ENCODE data around the gene FBP1. TPM values are rescaled to one million over a fixed set of nuclear protein-coding genes. Genes with fewer than 3 reads are reported as not detected.
A peak's percentile ranks its signal among the peaks of the same experiment; 100 is the strongest.

Gene FBP1
- total and polyA plus RNA-seq, 5 donors = 1.9 to 3.8 (median 2.8) TPM

DNA sequence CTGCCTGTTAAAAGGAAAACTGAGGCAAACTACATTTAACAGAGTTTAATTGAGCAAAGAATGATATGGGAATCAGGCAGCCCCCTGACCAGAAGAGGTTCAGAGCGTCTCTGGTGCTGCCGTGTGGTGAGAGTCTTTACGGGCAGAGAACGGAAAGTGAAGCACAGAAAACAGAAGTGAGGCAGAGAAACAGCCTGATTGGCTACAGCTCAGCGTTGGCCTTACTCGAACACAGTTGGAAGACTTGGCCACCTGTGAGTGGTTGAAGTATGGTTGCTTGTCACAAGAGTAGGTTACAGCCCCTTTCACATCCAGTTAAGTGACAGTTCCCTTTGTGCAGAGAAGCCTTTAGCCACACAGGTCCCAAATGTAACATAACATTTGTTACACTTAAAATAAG lies 16.9 kb upstream of the FBP1 start:
- H3K4me1 ChIP-seq (ENCODE audit: control insufficient read depth, insufficient read depth, low read length) = no peaks in the 10 kb centered on the region
- ATAC-seq (peak in 1 of 2 donors; percentile 41), DNase-seq (no peak)
- H3K4me3 ChIP-seq (ENCODE audit: low read length) = no peak overlapping the region
- H3K9me3 ChIP-seq (ENCODE audit: control insufficient read depth, low read length) = no peaks in the 10 kb centered on the region
- WGBS = 15% methylated on average over 6 of the region's 6 CpGs
- H3K27me3 ChIP-seq (ENCODE audit: control insufficient read depth, insufficient read depth) = no peaks in the 10 kb centered on the region
- no peak overlapping the region for H3K27ac ChIP-seq (ENCODE audit: low read length)
- intact Hi-C loops (cut with DNase I) = no loop called here

DNA sequence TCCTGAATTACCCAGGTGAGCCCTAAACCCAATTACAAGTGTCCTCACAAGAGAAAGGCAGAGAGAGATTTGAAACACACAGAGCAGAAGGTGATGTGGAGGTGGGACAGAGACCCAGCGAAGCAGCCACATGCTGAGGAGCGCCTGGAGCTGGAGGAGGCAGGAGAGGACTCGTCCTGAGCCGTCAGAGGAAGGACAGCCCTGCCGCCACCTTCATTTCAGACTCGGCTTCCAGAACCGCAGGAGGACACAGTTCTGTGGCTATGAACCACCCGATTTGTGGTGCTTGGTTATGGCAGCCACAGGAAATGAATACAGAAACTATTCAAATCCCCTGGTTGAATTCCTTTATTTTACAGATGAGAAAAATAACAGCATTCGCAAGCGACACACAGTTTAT lies 16.4 kb upstream of the FBP1 start:
- no peak overlapping the region for H3K27ac ChIP-seq (ENCODE audit: low read length)

DNA sequence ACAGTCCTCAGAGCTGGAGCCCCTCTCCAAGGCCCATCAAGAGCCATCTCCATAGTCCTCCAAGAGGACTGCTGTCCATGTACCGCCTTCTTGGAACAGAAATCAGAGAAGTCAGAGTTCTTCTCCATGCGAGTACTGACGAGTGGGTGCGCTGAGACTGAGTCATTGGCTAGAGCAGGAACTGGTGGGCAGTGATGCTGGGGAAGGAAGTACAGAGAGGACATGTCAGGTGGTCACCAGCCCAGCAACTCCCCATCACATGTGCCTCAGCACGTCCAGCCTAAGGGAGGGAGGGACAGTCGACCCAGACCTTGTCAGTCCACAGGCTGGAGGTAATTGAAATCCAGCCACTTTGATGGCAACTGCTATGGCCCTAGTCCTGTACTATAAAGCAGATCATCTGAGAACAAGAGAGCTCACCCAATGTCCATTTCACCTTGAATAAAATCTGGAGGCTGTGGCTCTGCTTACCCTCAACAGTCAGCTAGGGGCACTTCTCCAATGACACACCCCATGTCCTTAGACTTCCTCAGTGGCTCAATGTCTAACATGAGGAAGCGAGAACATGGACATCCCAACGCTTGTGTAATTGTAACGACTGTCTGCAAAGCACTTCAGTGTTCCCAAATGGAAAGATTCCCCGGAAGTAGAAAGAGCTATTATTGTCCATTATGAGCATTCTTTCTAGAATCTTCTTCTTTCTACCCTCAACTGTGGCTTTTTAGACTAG lies 15.0 kb upstream of the FBP1 start:
- Histone ChIP-seq H3K27ac (ENCODE audit: low read length) (no peak overlapping the region), H3K4me1 (ENCODE audit: control insufficient read depth, insufficient read depth, low read length) (no peaks in the 10 kb centered on the region), H3K27me3 (ENCODE audit: control insufficient read depth, insufficient read depth) (no peaks in the 10 kb centered on the region), H3K4me3 (ENCODE audit: low read length) (no peak overlapping the region), H3K9me3 (ENCODE audit: control insufficient read depth, low read length) (no peaks in the 10 kb centered on the region)
- ATAC-seq (peak; percentile 56 to 61), DNase-seq (no peak)
- intact Hi-C loops (cut with DNase I) = no loop called here
- WGBS = 78% methylated on average over 10 of the region's 10 CpGs

More for the DNA sequence above, 16.4 kb upstream of the FBP1 start:
- no peaks in the 10 kb centered on the region for H3K27me3 ChIP-seq (ENCODE audit: control insufficient read depth, insufficient read depth)
- DNase-seq (no peak), ATAC-seq (no peak)
- intact Hi-C loops (cut with DNase I) = no loop called here
- no peaks in the 10 kb centered on the region for H3K4me1 ChIP-seq (ENCODE audit: control insufficient read depth, insufficient read depth, low read length)
- H3K9me3 ChIP-seq (ENCODE audit: control insufficient read depth, low read length) = no peaks in the 10 kb centered on the region
- WGBS = 77% methylated on average over 10 of the region's 10 CpGs
- no peak overlapping the region for H3K4me3 ChIP-seq (ENCODE audit: low read length)

DNA sequence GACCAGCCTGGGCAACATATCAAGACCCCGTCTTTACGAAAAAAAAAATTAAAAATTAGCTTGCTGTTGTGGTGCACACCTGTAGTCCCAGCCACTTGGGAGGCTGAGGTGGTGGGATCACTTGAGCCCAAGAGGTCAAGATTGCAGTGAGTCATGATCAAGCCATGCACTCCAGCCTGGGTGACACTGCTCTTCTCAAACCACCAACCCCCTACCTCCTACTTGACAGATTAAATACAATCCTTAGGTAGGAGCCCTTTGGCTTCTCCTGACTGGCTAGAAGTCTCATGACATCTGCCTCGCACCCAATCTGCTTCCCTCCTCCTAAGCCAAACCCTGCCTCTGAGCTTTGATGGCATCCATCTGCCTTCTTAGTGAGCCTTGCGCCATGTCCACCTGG lies 11.6 kb upstream of the FBP1 start:
- ATAC-seq = no peak
- WGBS = 97% methylated on average over 4 of the region's 4 CpGs
- Histone ChIP-seq H3K27ac (ENCODE audit: low read length) (no peak overlapping the region), H3K27me3 (ENCODE audit: control insufficient read depth, insufficient read depth) (no peaks in the 10 kb centered on the region), H3K9me3 (ENCODE audit: control insufficient read depth, low read length) (no peaks in the 10 kb centered on the region), H3K4me1 (ENCODE audit: control insufficient read depth, insufficient read depth, low read length) (no peaks in the 10 kb centered on the region), H3K4me3 (ENCODE audit: low read length) (no peak overlapping the region)
- intact Hi-C loops (cut with DNase I) = no loop called here
- no peak for DNase-seq

DNA sequence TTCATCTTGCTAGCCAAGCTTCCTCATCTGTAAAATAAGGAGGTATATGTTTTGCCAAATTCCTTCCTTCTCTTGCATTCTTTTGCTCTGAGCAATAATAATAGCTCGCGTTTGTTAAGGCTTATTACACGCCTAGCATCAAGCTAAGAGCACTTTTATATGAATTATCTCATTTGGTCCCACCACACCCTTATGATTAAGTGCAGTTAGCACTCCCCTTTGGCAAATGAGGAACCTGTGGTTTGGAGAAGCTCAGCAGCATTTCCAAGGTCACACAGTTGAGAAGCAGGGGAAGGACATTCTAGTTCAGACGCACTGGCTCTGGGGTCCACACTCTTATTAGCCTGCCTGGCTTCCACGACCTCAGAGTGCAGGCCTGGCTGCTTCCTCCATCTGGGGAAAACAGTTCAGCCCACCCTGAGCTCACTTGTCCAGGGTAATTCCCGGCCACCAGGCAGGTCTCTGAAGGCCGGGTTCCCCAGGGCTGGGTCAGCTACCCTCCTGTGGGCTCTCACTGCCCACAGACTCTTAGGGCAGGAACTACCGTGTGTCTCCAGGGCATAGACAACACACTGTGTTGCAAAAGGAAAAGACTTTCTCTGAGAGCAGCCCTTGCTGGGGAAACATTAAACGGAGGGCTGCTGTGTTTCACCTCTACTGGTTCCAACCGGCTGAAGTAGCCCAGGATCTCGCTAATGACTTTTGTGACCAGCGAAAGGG lies 9.9 kb upstream of the FBP1 start:
- H3K9me3 ChIP-seq (ENCODE audit: control insufficient read depth, low read length) = no peaks in the 10 kb centered on the region
- ATAC-seq = peak in 1 of 2 donors; percentile 9
- no peak overlapping the region for H3K27ac ChIP-seq (ENCODE audit: low read length)
- H3K4me1 ChIP-seq (ENCODE audit: control insufficient read depth, insufficient read depth, low read length) = no peaks in the 10 kb centered on the region
- no peaks in the 10 kb centered on the region for H3K27me3 ChIP-seq (ENCODE audit: control insufficient read depth, insufficient read depth)
- WGBS = 74% methylated on average over 12 of the region's 12 CpGs
- H3K4me3 ChIP-seq (ENCODE audit: low read length) = no peak overlapping the region
- intact Hi-C loops (cut with DNase I) = no loop called here
- no peak for DNase-seq

DNA sequence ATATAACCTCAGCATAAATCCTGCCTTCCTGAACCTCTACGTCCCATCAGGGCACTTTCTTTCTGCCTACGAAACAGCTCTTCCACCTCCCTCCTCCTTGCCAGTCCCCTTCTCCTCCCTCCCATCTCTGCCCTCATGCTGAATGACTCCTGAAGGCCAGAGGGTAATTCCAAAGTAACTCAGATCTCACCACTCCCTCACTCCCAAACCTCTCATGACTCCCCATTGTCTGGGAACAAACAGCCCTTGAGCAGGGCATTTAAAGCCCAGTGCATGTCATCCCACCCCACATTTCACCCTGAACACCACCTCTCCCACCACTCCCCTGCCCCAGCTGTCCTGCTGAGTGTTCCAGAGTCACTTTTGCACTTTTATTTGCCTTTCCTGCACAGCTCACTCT lies 8.9 kb upstream of the FBP1 start:
- H3K4me3 ChIP-seq (ENCODE audit: low read length) = no peak overlapping the region
- H3K9me3 ChIP-seq (ENCODE audit: control insufficient read depth, low read length) = no peaks in the 10 kb centered on the region
- H3K27me3 ChIP-seq (ENCODE audit: control insufficient read depth, insufficient read depth) = no peaks in the 10 kb centered on the region
- no peaks in the 10 kb centered on the region for H3K4me1 ChIP-seq (ENCODE audit: control insufficient read depth, insufficient read depth, low read length)
- H3K27ac ChIP-seq (ENCODE audit: low read length) = no peak overlapping the region
- WGBS = 81% methylated on average over 2 of the region's 2 CpGs
- no peak for ATAC-seq
- intact Hi-C loops (cut with DNase I) = no loop called here
- no peak for DNase-seq

DNA sequence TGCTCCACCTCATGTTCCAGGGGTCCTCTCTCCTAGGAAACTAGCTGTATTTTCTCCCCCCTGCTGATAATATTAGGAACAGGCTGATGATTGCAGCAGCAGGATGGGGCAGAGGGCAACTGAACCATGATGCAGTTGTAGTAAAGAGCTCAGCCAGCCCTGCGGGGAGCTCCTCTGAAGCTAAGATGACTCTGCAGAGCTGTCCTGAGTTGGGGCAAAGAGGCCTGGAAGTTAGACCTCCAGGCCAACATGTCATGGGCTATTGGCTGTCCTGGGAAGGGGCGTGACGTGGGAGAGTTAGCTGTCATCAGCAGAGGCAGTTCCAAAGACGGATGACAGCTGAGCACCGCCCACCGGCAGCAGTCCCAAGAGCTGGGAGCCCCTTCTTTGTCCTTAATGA lies 6.6 kb upstream of the FBP1 start:
- WGBS = 51% methylated on average over 6 of the region's 6 CpGs
- no peaks in the 10 kb centered on the region for H3K9me3 ChIP-seq (ENCODE audit: control insufficient read depth, low read length)
- ATAC-seq (no peak), DNase-seq (no peak)
- H3K27me3 ChIP-seq (ENCODE audit: control insufficient read depth, insufficient read depth) = no peaks in the 10 kb centered on the region
- H3K27ac ChIP-seq (ENCODE audit: low read length) = no peak overlapping the region
- intact Hi-C loops (cut with DNase I) = no loop called here
- H3K4me3 ChIP-seq (ENCODE audit: low read length) = no peak overlapping the region
- H3K4me1 ChIP-seq (ENCODE audit: control insufficient read depth, insufficient read depth, low read length) = no peaks in the 10 kb centered on the region

DNA sequence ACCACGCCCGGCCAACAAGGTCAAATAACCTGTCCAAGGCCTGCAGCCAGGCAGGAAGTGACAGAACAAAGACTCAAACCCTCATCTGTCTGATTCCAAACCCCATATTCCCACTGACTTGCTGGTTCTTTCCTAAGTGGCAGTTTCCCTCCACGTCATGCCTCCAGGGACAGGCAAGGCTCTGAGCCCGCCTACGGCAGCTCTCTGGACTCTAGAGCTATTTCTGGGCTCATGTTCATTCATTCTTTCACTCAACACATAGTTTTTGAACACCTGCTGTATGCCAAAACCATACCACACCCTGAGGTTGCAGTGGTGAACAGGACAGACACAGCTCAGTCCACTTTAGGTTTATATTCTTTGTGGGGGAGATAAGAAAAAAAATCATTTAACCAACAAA lies 5.2 kb upstream of the FBP1 start:
- Histone ChIP-seq H3K9me3 (ENCODE audit: control insufficient read depth, low read length) (no peaks in the 10 kb centered on the region), H3K4me3 (ENCODE audit: low read length) (no peak overlapping the region), H3K4me1 (ENCODE audit: control insufficient read depth, insufficient read depth, low read length) (no peaks in the 10 kb centered on the region), H3K27ac (ENCODE audit: low read length) (no peak overlapping the region), H3K27me3 (ENCODE audit: control insufficient read depth, insufficient read depth) (no peaks in the 10 kb centered on the region)
- ATAC-seq (peak; percentile 30 to 65), DNase-seq (peak in 2 of 3 donors; percentile 33 to 63)
- 56% methylated on average over 5 of the region's 5 CpGs for WGBS
- intact Hi-C loops (cut with DNase I) = no loop called here

DNA sequence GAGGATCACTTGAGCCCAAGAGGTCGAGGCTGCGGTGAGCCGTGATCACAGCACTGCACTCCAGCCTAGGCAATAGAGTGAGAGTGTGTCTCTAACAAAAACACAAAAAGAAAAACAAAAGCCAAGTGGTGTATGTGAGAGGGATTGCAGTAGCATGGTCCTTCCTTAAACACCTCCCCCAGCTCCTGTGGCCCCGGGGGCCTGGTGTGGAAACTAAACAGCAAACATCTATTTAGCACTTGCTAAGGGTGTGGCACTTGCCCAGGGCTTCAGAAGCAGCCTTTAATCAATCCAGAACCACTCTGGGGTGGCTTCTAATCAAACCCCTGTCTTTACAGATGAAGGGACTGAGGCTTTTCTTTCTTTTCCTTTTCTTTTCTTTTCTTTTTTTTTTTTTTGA lies 4.4 kb upstream of the FBP1 start:
- WGBS = 77% methylated on average over 4 of the region's 4 CpGs
- ATAC-seq (no peak), DNase-seq (no peak)
- Histone ChIP-seq H3K4me1 (ENCODE audit: control insufficient read depth, insufficient read depth, low read length) (no peaks in the 10 kb centered on the region), H3K4me3 (ENCODE audit: low read length) (no peak overlapping the region), H3K9me3 (ENCODE audit: control insufficient read depth, low read length) (no peaks in the 10 kb centered on the region), H3K27ac (ENCODE audit: low read length) (no peak overlapping the region), H3K27me3 (ENCODE audit: control insufficient read depth, insufficient read depth) (no peaks in the 10 kb centered on the region)
- intact Hi-C loops (cut with DNase I) = no loop called here

DNA sequence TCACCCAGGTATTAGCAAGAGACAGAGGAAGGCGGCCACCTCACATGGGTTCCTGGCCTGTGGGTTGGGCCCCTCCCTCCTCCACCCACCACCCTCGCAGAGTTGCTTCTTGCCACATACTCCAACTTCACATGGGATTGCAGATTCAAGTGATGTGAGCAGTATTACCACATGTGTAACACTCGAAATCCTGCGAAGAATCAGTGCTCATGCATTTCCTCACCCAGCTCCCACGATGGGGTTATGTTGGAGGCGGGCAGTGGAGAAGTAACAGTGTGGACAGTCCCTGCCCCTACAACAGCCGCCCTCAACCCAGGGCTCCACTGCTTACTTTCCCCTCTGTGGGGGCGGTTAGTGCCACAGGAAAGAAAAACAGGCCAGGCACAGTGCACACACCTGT lies 3.9 kb upstream of the FBP1 start:
- 87% methylated on average over 8 of the region's 8 CpGs for WGBS
- Histone ChIP-seq H3K4me3 (ENCODE audit: low read length) (no peak overlapping the region), H3K27me3 (ENCODE audit: control insufficient read depth, insufficient read depth) (no peaks in the 10 kb centered on the region), H3K4me1 (ENCODE audit: control insufficient read depth, insufficient read depth, low read length) (no peaks in the 10 kb centered on the region), H3K9me3 (ENCODE audit: control insufficient read depth, low read length) (no peaks in the 10 kb centered on the region), H3K27ac (ENCODE audit: low read length) (no peak overlapping the region)
- intact Hi-C loops (cut with DNase I) = no loop called here
- ATAC-seq = no peak
- DNase-seq = no peak

DNA sequence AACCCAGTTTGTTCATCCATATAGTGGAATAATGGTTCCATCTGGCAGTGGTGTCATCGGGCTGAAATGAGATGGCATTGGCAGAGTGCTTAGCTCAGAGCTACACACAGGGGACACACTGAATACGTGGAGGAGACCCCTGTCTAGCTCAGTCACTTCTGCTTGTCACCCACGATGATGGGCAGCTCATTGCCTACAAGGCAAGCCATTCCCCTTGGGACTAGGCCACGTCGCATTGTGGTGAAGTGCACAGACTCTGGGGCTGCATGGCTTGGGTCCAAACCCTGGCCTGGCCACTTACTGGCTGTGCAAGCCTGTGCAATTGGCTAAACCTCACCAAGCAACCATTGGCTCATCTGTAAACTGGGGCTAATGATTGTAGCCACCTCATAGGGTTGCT lies 3.2 kb upstream of the FBP1 start:
- ATAC-seq = no peak
- WGBS = 91% methylated on average over 5 of the region's 5 CpGs
- Histone ChIP-seq H3K4me1 (ENCODE audit: control insufficient read depth, insufficient read depth, low read length) (no peaks in the 10 kb centered on the region), H3K27ac (ENCODE audit: low read length) (no peak overlapping the region), H3K9me3 (ENCODE audit: control insufficient read depth, low read length) (no peaks in the 10 kb centered on the region), H3K27me3 (ENCODE audit: control insufficient read depth, insufficient read depth) (no peaks in the 10 kb centered on the region), H3K4me3 (ENCODE audit: low read length) (no peak overlapping the region)
- no peak for DNase-seq
- intact Hi-C loops (cut with DNase I) = no loop called here

All from right cardiac atrium (tissue), 5 donors.